ENCODE data around the gene WDR37.
"Not testable (repeated sequence)": the region's sequence is repeated elsewhere in the genome, so short reads cannot be mapped to it uniquely, and the experiment has no call there.

WDR37 gene

DNA sequence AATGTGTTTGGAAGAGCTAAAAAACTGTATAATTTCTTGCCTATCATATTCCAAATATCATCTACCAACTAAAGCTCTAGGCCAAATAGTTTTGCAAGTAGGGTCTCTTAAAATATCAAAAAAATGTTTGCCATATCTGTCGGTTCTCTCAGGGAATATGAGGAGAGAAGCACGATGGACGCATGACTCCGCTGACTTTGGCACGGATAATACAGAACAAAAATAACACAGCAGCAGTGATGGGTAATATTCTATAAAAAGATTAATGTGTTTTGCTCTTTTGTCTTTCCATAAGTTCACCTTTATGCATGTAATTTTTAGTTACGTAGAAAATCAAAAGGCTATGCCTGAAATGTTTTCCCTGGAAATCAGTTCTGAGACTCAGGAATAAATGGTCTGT, 29.6 kb upstream of the WDR37 start:
- TF ChIP-seq, protein P1, sequence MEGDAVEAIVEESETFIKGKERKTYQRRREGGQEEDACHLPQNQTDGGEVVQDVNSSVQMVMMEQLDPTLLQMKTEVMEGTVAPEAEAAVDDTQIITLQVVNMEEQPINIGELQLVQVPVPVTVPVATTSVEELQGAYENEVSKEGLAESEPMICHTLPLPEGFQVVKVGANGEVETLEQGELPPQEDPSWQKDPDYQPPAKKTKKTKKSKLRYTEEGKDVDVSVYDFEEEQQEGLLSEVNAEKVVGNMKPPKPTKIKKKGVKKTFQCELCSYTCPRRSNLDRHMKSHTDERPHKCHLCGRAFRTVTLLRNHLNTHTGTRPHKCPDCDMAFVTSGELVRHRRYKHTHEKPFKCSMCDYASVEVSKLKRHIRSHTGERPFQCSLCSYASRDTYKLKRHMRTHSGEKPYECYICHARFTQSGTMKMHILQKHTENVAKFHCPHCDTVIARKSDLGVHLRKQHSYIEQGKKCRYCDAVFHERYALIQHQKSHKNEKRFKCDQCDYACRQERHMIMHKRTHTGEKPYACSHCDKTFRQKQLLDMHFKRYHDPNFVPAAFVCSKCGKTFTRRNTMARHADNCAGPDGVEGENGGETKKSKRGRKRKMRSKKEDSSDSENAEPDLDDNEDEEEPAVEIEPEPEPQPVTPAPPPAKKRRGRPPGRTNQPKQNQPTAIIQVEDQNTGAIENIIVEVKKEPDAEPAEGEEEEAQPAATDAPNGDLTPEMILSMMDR (IDR thresholded peaks at IDR 0.05; ENCODE audit: insufficient read depth, missing control alignments), result no peak
- FAIRE-seq (no peak), DNase-seq (ENCODE audit: insufficient read length, low spot score) (no peak)

DNA sequence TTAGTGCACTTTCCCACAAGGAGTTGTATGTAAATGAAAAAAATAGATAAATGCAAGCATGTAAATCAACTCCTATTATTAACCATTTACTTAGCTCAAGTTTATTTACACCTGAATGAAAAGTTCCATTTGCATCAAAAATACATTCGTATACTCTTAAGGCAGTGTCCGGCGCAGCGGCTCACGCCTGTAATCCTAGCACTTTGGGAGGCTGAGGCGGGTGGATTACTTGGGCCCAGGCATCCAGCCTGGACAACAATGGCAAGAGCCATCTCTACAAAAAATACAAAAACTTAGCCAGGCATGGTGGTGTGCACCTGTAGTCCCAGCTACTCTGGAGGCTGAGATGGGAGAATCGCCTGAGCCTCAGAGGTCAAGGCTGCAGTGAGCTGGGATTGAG, 26.3 kb upstream of the WDR37 start:
- TF ChIP-seq, protein P1 (IDR thresholded peaks at IDR 0.05; ENCODE audit: insufficient read depth, missing control alignments), result no peak
- DNase-seq (ENCODE audit: insufficient read length, low spot score) (no peak), FAIRE-seq (no peak)

DNA sequence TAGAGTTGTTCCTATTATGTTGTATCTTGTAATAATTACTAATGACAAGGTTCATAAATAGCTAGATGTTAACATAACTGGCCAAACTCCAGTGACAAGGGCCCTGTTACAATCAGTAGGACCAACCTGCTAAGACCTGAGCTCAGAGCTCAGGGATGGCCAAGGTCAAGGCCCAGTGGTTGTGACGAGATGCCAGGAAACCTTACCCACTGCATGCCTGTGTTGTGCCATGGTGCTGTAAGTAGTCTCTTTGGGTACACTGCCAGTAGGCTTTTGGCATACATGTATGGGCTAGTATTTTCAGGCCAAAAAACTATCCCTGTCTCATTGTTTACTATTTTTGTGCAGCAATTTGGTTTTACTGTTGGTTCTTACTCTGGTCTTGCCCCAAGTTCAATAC, 22.6 kb upstream of the WDR37 start:
- DNase-seq (ENCODE audit: insufficient read length, low spot score) (no peak), FAIRE-seq (no peak)
- TF ChIP-seq, protein P1 (IDR thresholded peaks at IDR 0.05; ENCODE audit: insufficient read depth, missing control alignments), result no peak

DNA sequence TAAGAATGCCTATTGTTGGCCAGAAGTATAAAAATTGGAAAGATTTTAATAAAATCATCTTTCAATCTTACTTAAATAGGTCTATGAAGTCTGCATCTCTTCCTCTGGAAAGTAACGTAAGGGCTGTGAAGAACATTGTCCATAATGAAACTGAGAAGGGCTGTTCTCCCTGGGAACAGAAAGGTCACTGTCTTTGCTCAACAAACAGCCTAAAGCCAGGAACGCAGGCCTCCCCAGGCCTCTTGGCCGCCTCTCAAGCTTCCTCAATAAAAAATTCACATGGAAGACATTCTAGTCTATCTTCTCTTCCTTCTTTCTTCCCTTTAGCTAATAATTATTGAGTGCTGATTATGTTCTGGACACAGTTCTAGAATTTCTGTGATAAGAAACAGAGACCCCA, 21.4 kb upstream of the WDR37 start:
- TF ChIP-seq, protein P1 (IDR thresholded peaks at IDR 0.05; ENCODE audit: insufficient read depth, missing control alignments), result no peak
- DNase-seq (ENCODE audit: insufficient read length, low spot score) (no peak), FAIRE-seq (no peak)

DNA sequence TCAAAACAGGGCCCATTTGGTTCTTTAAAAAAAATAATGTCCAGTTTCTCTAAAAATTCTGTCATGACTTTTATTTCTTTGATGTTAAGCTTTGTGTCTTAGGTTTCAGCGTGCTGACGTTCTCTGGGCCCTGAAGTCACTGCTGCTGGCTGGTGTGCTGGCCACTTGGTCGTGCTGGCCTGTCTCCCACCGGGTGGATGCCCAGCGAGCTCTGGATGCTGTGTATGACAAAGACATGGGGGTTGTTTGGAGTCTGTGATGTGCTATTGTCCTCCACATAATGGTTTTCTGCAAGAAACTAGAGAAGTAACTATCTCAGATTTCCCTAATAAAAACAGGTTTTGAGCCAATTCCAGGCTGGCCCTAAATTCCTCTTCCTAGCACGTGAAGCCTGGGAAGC, 21.0 kb upstream of the WDR37 start:
- no peak for DNase-seq (ENCODE audit: insufficient read length, low spot score)
- no peak for FAIRE-seq
- TF ChIP-seq, protein P1 (IDR thresholded peaks at IDR 0.05; ENCODE audit: insufficient read depth, missing control alignments), result no peak

DNA sequence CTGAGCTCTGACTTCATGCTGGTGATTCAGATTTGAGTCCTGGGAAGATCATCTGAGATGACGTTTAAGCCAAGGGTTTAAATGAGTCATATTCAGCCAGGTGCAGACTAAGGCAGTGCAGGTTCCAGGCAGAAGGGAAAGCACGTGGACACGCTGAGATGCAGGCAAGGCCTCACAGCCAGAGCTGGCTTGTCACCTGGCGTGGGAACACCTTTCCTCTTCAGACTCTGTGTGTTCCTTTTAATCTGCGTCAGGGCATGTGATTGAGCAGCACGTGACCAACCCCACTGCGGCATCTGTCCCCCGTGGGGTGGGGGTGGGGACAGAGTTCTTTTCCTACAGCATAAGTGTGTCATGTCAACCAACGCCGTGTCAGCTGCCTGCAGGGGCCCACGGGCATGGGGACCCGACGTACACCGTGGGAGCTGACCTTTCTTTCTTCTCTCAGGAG, 19.8 kb upstream of the WDR37 start:
- DNase-seq (ENCODE audit: insufficient read length, low spot score) (no peak), FAIRE-seq (no peak)

DNA sequence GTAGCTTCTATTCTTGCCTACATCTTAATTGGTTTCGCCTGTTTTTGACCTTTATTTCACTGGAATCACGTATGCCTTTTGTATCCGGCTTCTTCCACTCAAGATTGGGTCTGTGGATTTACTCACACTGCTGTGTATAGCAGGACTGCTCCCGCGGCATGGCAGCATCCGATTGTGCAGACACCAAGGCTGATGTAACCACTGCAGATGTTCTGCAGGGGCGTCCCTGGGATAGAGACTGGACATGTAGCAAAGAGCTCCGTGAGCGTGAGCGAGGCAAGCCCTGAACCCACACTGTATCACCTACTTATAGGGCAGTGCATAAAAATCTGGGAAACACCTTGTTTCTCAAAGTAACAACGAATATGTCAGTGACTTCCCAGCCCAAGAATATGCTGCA, 19.1 kb upstream of the WDR37 start:
- DNase-seq (ENCODE audit: insufficient read length, low spot score) (no peak), FAIRE-seq (no peak)
- TF ChIP-seq, protein P1 (IDR thresholded peaks at IDR 0.05; ENCODE audit: insufficient read depth, missing control alignments), result no peak

More for the DNA sequence above, 19.8 kb upstream of the WDR37 start:
- TF ChIP-seq, protein P1 (IDR thresholded peaks at IDR 0.05; ENCODE audit: insufficient read depth, missing control alignments), result no peak

DNA sequence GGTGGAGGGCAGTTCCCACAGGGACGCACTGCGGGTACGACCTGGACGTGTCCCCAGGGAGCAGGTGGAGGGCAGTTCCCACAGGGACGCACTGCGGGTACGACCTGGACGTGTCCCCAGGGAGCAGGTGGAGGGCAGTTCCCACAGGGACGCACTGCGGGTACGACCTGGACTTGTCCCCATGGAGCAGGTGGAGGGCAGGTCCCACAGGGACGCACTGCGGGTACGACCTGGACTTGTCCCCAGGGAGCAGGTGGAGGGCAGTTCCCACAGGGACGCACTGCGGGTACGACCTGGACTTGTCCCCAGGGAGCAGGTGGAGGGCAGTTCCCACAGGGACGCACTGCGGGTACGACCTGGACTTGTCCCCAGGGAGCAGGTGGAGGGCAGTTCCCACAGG, 17.4 kb upstream of the WDR37 start:
- FAIRE-seq; DNase-seq (ENCODE audit: insufficient read length, low spot score): not testable (repeated sequence)

All from D721Med (cell line).